Spleen (tissue), 7 donors: Measurements from ENCODE around the gene PADI6.

Experiments used
- CTCF ChIP-seq, 11 experiments: fragments of 200-600 bp in 7 of 11; fragments of 450-650 bp in 4 of 11; sonication (generic) in 4 of 11; IDR thresholded peaks in 8 of 11; conservative IDR thresholded peaks in 3 of 11; 1 replicate in 7 of 11; 2 replicates in 4 of 11; pipeline versions ENCODE4 v1.4.0 to v1.8.0; 2016 to 2021; ENCODE audit warnings: antibody characterized with exemption in 11 of 11, inconsistent platforms in 4 of 11, mild to moderate bottlenecking in 1 of 11
- POLR2A ChIP-seq, 3 donors: fragments of 450-650 bp; IDR thresholded peaks; one replicate each; pipeline ENCODE4 v1.5.1; 2017; ENCODE audit warnings: antibody characterized with exemption in 3 of 3, mild to moderate bottlenecking in 1 of 3
- POLR2AphosphoS5 ChIP-seq, 3 donors: sonication (generic); formaldehyde crosslinking; IDR thresholded peaks; one replicate each; pipeline ENCODE4 v1.5.1; 2017; ENCODE audit warnings: antibody characterized with exemption in 3 of 3
- donor health status: DM: no; HTN: no; CAD: no; lungs with moderate emphysema.
- donor health status: DM: no; HTN: no; CAD: no.
- donor health status: DM: no; HTN: no; CAD: no.

GRCh38 chr1:17359808-17360207, 12.2 kb upstream of the PADI6 start:
- TF ChIP-seq CTCF (IDR thresholded peaks at IDR 0.05 in 8 of 11, conservative IDR thresholded peaks at IDR 0.05 in 3 of 11) (no peak), POLR2A (IDR thresholded peaks at IDR 0.05) (no peak), POLR2AphosphoS5 (IDR thresholded peaks at IDR 0.05) (no peak)
